Heart right ventricle (tissue), 16 donors: ENCODE data around the gene TMEM150C. TPM values are rescaled to one million over a fixed set of nuclear protein-coding genes. Genes with fewer than 3 reads are reported as not detected.
A peak's percentile ranks its signal among the peaks of the same experiment; 100 is the strongest.
"Not testable (repeated sequence)": the region's sequence is repeated elsewhere in the genome, so short reads cannot be mapped to it uniquely, and the experiment has no call there.

ENCODE experiments used
- ATAC-seq, 8 donors: fragments of 200-7000 bp; cut with Tn5 transposase; one replicate each; pipeline ENCODE4 v1.9.1; 2020; ENCODE audit warnings: mild to moderate bottlenecking in 8 of 8, moderate library complexity in 8 of 8, moderate number of reproducible peaks in 1 of 8
- DNase-seq, 2 donors: peaks; one replicate each; pipeline ENCODE4 v3.0.0-alpha.2; 2020
- H3K27ac ChIP-seq, 10 donors: fragments of 200-600 bp; sonication (generic) in 2 of 10; one replicate each; pipeline versions ENCODE4 v1.5.0 to v1.8.0; 2020 to 2022; ENCODE audit warnings: mild to moderate bottlenecking in 3 of 10
- H3K27me3 ChIP-seq, 7 donors: fragments of 200-600 bp; one replicate each; pipeline ENCODE4 v1.8.0; 2021 to 2022; ENCODE audit warnings: mild to moderate bottlenecking in 2 of 7
- H3K36me3 ChIP-seq, 9 donors: fragments of 200-600 bp; sonication (generic) in 1 of 9; one replicate each; pipeline versions ENCODE4 v1.5.0 to v1.8.0; 2020 to 2022; ENCODE audit warnings: mild to moderate bottlenecking in 2 of 9
- H3K4me1 ChIP-seq, 9 donors: fragments of 200-600 bp; sonication (generic) in 1 of 9; one replicate each; pipeline versions ENCODE4 v1.5.0 to v1.8.0; 2020 to 2022; ENCODE audit warnings: mild to moderate bottlenecking in 4 of 9
- H3K4me3 ChIP-seq, 10 donors: fragments of 200-600 bp; sonication (generic) in 2 of 10; one replicate each; pipeline versions ENCODE4 v1.5.0 to v1.8.0; 2020 to 2022; ENCODE audit warnings: mild to moderate bottlenecking in 7 of 10, moderate library complexity in 2 of 10
- H3K9me3 ChIP-seq, 11 donors: fragments of 200-600 bp in 10 of 11; sonication (generic) in 2 of 11; one replicate each; pipeline versions ENCODE4 v1.5.0 to v1.8.0; 2013 to 2022; ENCODE audit warnings: mild to moderate bottlenecking in 2 of 11, control low read depth in 1 of 11, moderate library complexity in 1 of 11
- WGBS, 2 donors: extraction: QIAGEN DNeasy Blood & Tissue Kit; methylation state at CpG; one replicate each; pipeline ENCODE4 v1.1.7; 2013; ENCODE audit warnings: inconsistent platforms in 1 of 2; 5-methylcytosine and 5-hydroxymethylcytosine counted together
- intact Hi-C, 10 donors: fragments of 100-400 bp; cut with DNase I; formaldehyde crosslinking; loops; one replicate each; pipeline versions ENCODE4 v1.11.1 to v1.14.2; 2022
- polyA plus RNA-seq, 2 donors: library from polyadenylated mRNA; stranded (reverse); fragments of 200-250 nt; gene quantifications; one replicate each; pipeline ENCODE4 v1.2.3, GENCODE V29; 2013
- total RNA-seq, 10 donors: library from RNA; stranded (reverse); fragmentation: NEBNext Ultra II Directional in 3 of 10; extraction: Animal tissue kit (Norgen Biotek cat#: 25700) in 3 of 10; gene quantifications; one replicate each; pipeline versions ENCODE4 v1.2.1 to v1.2.4, GENCODE V29; 2021 to 2023
- TF ChIP-seq, protein P1 (sequence below), 9 donors: fragments of 200-600 bp; sonication (generic) in 2 of 9; IDR thresholded peaks; one replicate each; pipeline versions ENCODE4 v1.5.0 to v1.8.0; 2021 to 2022; ENCODE audit warnings: antibody characterized with exemption in 9 of 9, mild to moderate bottlenecking in 5 of 9, moderate library complexity in 1 of 9
- donor health status: Arrhythmogenic right ventricular cardiomyopathy.
- donor health status: ischemic (EF 13 %, LVEDD 7.1; RV severe dilation, severe dysfunction).
- donor health status: healthy with polysubstance abuse.
- donor health status: DM: no; HTN: yes; CAD: no.
- donor health status: DM: no; HTN: no; CAD: no.
- donor health status: ischemic (EF 25% LVEDD 6.9; RV normal size, moderate dysfunction).
- donor health status: ischemic (EF 25% LVEDD 5.7; RV mildly dilated, moderate dysfunction).
- donor health status: healthy.
- donor health status: DM: yes; HTN: yes; CAD: no.
- donor health status: Ischemic cardiomyopathy.
- donor health status: ischemic (EF 35%, LVEDD 5.7; RV mildly dilated, moderate dysfunction).
- donor health status: nonischemic (EF 11% LVEDD 7.7; RV severe dilation, severe dysfunction).
- donor health status: DM: yes; HTN: yes; CAD: no.
- donor health status: PGD.
- donor health status: ischemic (EF 29% LVEDD 5.4; RV normal size, mild dysfunction).
- donor health status: nonischemic (EF 23%, LVEDD 6.1; RV moderate dilation, normal function).

The TMEM150C gene
- total and polyA plus RNA-seq, 12 donors, result 6.5 to 22.7 (median 12.6) TPM

- peak in 4 of 8 donors; percentile 24 to 49 (median 28) for ATAC-seq
- 12 to 16% methylated on average over 46 to 59 of the region's 61 CpGs for WGBS, 2 donors
- peak overlapping the region; percentile 35 to 85 (median 70) for H3K4me3 ChIP-seq
- peak in 1 of 2 donors; percentile 15 for DNase-seq
- peaks cover 0 to 26% (median 11%) of the 10 kb centered on the region in 9 donors for H3K4me1 ChIP-seq
- peaks cover 0 to 41% (median 0%) of the 10 kb centered on the region in 7 donors for H3K27me3 ChIP-seq
- H3K27ac ChIP-seq, result peak overlapping the region in 7 of 10 donors; percentile 29 to 81 (median 74)
- H3K9me3 ChIP-seq, result no peaks in the 10 kb centered on the region
- TF ChIP-seq, protein P1, sequence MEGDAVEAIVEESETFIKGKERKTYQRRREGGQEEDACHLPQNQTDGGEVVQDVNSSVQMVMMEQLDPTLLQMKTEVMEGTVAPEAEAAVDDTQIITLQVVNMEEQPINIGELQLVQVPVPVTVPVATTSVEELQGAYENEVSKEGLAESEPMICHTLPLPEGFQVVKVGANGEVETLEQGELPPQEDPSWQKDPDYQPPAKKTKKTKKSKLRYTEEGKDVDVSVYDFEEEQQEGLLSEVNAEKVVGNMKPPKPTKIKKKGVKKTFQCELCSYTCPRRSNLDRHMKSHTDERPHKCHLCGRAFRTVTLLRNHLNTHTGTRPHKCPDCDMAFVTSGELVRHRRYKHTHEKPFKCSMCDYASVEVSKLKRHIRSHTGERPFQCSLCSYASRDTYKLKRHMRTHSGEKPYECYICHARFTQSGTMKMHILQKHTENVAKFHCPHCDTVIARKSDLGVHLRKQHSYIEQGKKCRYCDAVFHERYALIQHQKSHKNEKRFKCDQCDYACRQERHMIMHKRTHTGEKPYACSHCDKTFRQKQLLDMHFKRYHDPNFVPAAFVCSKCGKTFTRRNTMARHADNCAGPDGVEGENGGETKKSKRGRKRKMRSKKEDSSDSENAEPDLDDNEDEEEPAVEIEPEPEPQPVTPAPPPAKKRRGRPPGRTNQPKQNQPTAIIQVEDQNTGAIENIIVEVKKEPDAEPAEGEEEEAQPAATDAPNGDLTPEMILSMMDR (IDR thresholded peaks at IDR 0.05), result no peak
- H3K36me3 ChIP-seq, result no peaks in the 10 kb centered on the region
- intact Hi-C loops, result loop anchor here in 1 of 10 donors (10.0 kb wide), 1 partner anchor 96 kb away; no protein-coding TSS in a partner anchor
Observed at GRCh38 chr4:82560853-82561785, 669 bp downstream of the TMEM150C start.

DNA sequence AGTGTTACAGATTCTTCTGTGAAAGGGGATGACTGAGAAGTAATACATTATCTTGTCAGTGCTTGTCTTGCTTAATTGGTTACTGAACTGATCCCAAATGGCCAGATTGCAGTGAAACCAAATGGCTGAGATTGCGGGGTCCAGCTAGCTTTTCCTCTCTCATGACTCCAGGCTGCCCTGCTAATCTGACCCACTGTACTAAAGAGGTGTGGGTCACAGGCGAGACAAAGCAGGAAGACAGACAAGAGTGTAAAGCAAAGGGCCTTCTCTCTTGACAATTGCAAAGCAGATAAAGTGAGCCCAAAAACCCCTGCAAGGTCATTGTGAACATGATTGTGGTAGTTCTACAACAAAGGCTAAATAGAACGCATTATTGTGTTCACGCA lies 2.1 kb downstream of the TMEM150C start:
- Histone ChIP-seq H3K27me3 (peaks cover 0 to 41% (median 0%) of the 10 kb centered on the region in 7 donors), H3K9me3 (no peaks in the 10 kb centered on the region), H3K27ac (no peak overlapping the region), H3K36me3 (no peaks in the 10 kb centered on the region), H3K4me3 (no peak overlapping the region), H3K4me1 (peaks cover 0 to 26% (median 11%) of the 10 kb centered on the region in 9 donors)
- WGBS, 2 donors, result 87% methylated on average over 4 of the region's 4 CpGs
- intact Hi-C loops, result loop anchor here in 1 of 10 donors (10.0 kb wide), 1 partner anchor 95 kb away; no protein-coding TSS in a partner anchor
- DNase-seq (no peak), ATAC-seq (no peak)
- TF ChIP-seq, protein P1 (IDR thresholded peaks at IDR 0.05), result no peak

DNA sequence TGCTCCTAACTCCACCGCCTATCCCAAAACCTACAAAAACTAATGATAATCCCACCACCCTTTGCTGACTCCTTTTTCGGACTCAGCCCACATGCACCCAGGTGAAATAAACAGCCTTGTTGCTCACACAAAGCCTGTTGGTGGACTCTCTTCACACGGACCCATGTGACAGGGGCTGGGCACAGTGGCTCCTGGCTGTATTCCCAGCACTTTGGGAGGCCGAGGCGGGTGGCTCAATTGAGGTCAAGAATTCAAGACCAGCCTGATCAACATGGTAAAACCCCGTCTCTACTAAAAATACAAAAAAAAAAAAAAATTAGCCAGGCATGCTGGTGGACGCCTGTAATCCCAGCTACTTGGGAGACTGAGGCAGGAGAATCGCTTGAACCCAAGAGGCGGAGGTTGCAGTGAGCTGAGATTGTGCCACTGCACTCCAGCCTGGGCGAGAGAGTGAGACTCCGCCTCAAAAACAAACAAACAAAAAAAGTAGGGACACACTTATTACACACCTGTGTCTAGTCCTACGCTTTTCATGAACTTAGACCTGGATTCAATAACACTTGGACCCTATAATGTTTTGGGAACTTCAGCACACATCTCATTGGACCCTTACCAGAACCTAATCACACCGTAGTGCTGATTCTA lies 2.6 kb downstream of the TMEM150C start:
- Histone ChIP-seq H3K27me3 (peaks cover 0 to 41% (median 0%) of the 10 kb centered on the region in 7 donors), H3K4me1 (peaks cover 0 to 26% (median 11%) of the 10 kb centered on the region in 9 donors)
- H3K4me3 ChIP-seq, H3K27ac ChIP-seq, H3K36me3 ChIP-seq, intact Hi-C loops, H3K9me3 ChIP-seq, ATAC-seq, DNase-seq: not testable (repeated sequence)
- WGBS, 2 donors, result 84 to 87% methylated on average over 13 of the region's 13 CpGs

GRCh38 chr4:82555276-82555675 lies 6.5 kb downstream of the TMEM150C start:
- Histone ChIP-seq H3K36me3 (no peaks in the 10 kb centered on the region), H3K4me1 (peaks cover 0 to 13% (median under 1%) of the 10 kb centered on the region in 9 donors), H3K4me3 (no peak overlapping the region), H3K9me3 (no peaks in the 10 kb centered on the region), H3K27ac (no peak overlapping the region), H3K27me3 (peaks cover 0 to 13% (median 0%) of the 10 kb centered on the region in 7 donors)
- ATAC-seq (no peak), DNase-seq (no peak)
- TF ChIP-seq, protein P1 (IDR thresholded peaks at IDR 0.05), result no peak
- intact Hi-C loops, result no loop called here
- WGBS, 2 donors, result 84 to 88% methylated on average over 3 of the region's 3 CpGs
